H1 (cell line): ENCODE results near the gene WDSUB1. TPM values are rescaled to one million over a fixed set of nuclear protein-coding genes. Genes with fewer than 3 reads are reported as not detected.

Experiments used
- CTCF ChIA-PET: fragments of 300-600 bp; sonication (Branson Sonifier 250); formaldehyde crosslinking; loops from one replicate; lab custom pipeline; 2021; ENCODE audit not compliant: partially characterized antibody; lab: Charles Lee
- POLR2A ChIA-PET: fragments of 300-600 bp; sonication (Branson Sonifier 250); formaldehyde crosslinking; loops from one replicate; lab custom pipeline; 2021; ENCODE audit warnings: inconsistent platforms; ENCODE audit not compliant: partially characterized antibody; lab: Charles Lee
- DNase-seq, 2 experiments: peaks; one replicate each; pipeline versions ENCODE4 v3.0.0 to v3.0.0-alpha.2; 2010 to 2022; ENCODE audit warnings: low spot score in 2 of 2, low read depth in 1 of 2, mixed read lengths in 1 of 2
- FAIRE-seq: peaks from 2 replicates; lab custom pipeline; 2011; peaks lifted over from hg19 to GRCh38; lab: Jason Lieb, UNC
- H2AFZ ChIP-seq: 2 replicates; pipeline ENCODE4 v1.8.1; 2012; ENCODE audit warnings: low read length, inconsistent platforms
- H2AK5ac ChIP-seq: 2 replicates; pipeline ENCODE4 v1.6.1; 2013; ENCODE audit warnings: low read depth, low read length
- H2BK120ac ChIP-seq: replicated peaks from 2 replicates; pipeline ENCODE3; 2013; ENCODE audit warnings: low read depth, low read length, inconsistent platforms
- H2BK12ac ChIP-seq: 2 replicates; pipeline ENCODE4 v1.6.1; 2013; ENCODE audit warnings: low read depth, low read length
- H2BK15ac ChIP-seq: 2 replicates; pipeline ENCODE4 v1.6.1; 2013; ENCODE audit warnings: low read length
- H2BK20ac ChIP-seq: 2 replicates; pipeline ENCODE4 v1.6.1; 2013; ENCODE audit warnings: low read length
- H2BK5ac ChIP-seq: 2 replicates; pipeline ENCODE4 v1.6.1; 2013; ENCODE audit warnings: low read depth, low read length
- H3K14ac ChIP-seq: 2 replicates; pipeline ENCODE4 v1.6.1; 2013; ENCODE audit warnings: inconsistent platforms; ENCODE audit not compliant: insufficient read length
- H3K18ac ChIP-seq: 2 replicates; pipeline ENCODE4 v1.6.1; 2013; ENCODE audit warnings: low read length; ENCODE audit errors: extremely low read depth
- H3K23ac ChIP-seq: 2 replicates; pipeline ENCODE4 v1.6.1; 2013; ENCODE audit warnings: inconsistent platforms; ENCODE audit not compliant: insufficient read length
- H3K23me2 ChIP-seq: 2 replicates; pipeline ENCODE4 v1.6.1; 2013; ENCODE audit warnings: low read depth, low read length
- H3K27ac ChIP-seq: 2 replicates; pipeline ENCODE4 v1.6.1; 2011; ENCODE audit warnings: low read depth, low read length, inconsistent platforms
- H3K27me3 ChIP-seq, 4 experiments: replicated peaks in 1 of 4; 1 replicate in 1 of 4; 2 replicates in 3 of 4; pipeline versions ENCODE4 v1.6.1 to v1.8.1; 2011 to 2013; ENCODE audit warnings: low read length in 3 of 4, mild to moderate bottlenecking in 3 of 4, inconsistent platforms in 2 of 4, mixed read lengths in 2 of 4, moderate library complexity in 1 of 4; ENCODE audit not compliant: control insufficient read depth in 3 of 4, insufficient read depth in 3 of 4; ENCODE audit errors: extremely low read depth in 1 of 4
- H3K36me3 ChIP-seq, 4 experiments: 2 replicates each; pipeline versions ENCODE4 v1.6.1 to v1.8.1; 2011 to 2013; ENCODE audit warnings: mild to moderate bottlenecking in 4 of 4, low read length in 3 of 4, moderate library complexity in 2 of 4, control low read depth in 1 of 4, inconsistent platforms in 1 of 4; ENCODE audit not compliant: insufficient read depth in 4 of 4, control insufficient read depth in 2 of 4
- H3K4ac ChIP-seq: replicated peaks from 2 replicates; pipeline ENCODE3; 2013; ENCODE audit warnings: low read length, low read depth, mixed read lengths, inconsistent platforms; ENCODE audit not compliant: insufficient read length
- H3K4me1 ChIP-seq, 4 experiments: replicated peaks in 1 of 4; 1 replicate in 1 of 4; 2 replicates in 3 of 4; pipeline versions ENCODE4 v1.6.1 to v1.8.1; 2011 to 2013; ENCODE audit warnings: low read length in 3 of 4, inconsistent platforms in 2 of 4, mixed read lengths in 1 of 4; ENCODE audit not compliant: insufficient read depth in 4 of 4, control insufficient read depth in 3 of 4
- H3K4me2 ChIP-seq, 2 experiments: 2 replicates each; pipeline versions ENCODE4 v1.6.1 to v1.8.1; 2011 to 2013; ENCODE audit warnings: low read depth in 2 of 2, low read length in 2 of 2, control low read depth in 1 of 2, inconsistent platforms in 1 of 2, mild to moderate bottlenecking in 1 of 2; ENCODE audit not compliant: insufficient read depth in 1 of 2
- H3K4me3 ChIP-seq, 4 experiments: fragments of 200-600, 300-600 bp in 1 of 4; sonication (generic), shearing (Covaris generic), sonication (Bioruptor Twin) in 1 of 4; 2 replicates each; pipeline versions ENCODE4 v1.5.1 to v1.8.1; 2011 to 2016; ENCODE audit warnings: low read length in 4 of 4, low read depth in 3 of 4, control low read depth in 2 of 4, inconsistent platforms in 2 of 4, mild to moderate bottlenecking in 2 of 4, mixed read lengths in 1 of 4, moderate library complexity in 1 of 4; ENCODE audit not compliant: insufficient read depth in 2 of 4; ENCODE audit errors: extremely low read depth in 1 of 4
- H3K56ac ChIP-seq: replicated peaks from 2 replicates; pipeline ENCODE3; 2013; ENCODE audit warnings: low read depth, mild to moderate bottlenecking, mixed read lengths, low read length, inconsistent platforms; ENCODE audit not compliant: insufficient read length
- H3K79me1 ChIP-seq: 2 replicates; pipeline ENCODE4 v1.6.1; 2013; ENCODE audit warnings: low read depth, low read length, control low read depth
- H3K79me2 ChIP-seq, 2 experiments: 2 replicates each; pipeline versions ENCODE4 v1.6.1 to v1.8.1; 2012 to 2013; ENCODE audit warnings: low read length in 2 of 2, mild to moderate bottlenecking in 2 of 2, inconsistent platforms in 1 of 2; ENCODE audit not compliant: insufficient read depth in 2 of 2, control insufficient read depth in 1 of 2
- H3K9ac ChIP-seq, 4 experiments: replicated peaks in 1 of 4; 1 replicate in 1 of 4; 2 replicates in 3 of 4; pipeline versions ENCODE4 v1.6.1 to v1.8.1; 2011 to 2013; ENCODE audit warnings: low read depth in 3 of 4, low read length in 3 of 4, control low read depth in 2 of 4, mild to moderate bottlenecking in 2 of 4, moderate library complexity in 2 of 4, inconsistent platforms in 1 of 4; ENCODE audit errors: extremely low read depth in 1 of 4
- H3K9me3 ChIP-seq, 2 experiments: 2 replicates each; pipeline versions ENCODE4 v1.6.1 to v1.8.1; 2012 to 2013; ENCODE audit warnings: mild to moderate bottlenecking in 2 of 2, moderate library complexity in 2 of 2, control low read depth in 1 of 2, inconsistent platforms in 1 of 2, low read depth in 1 of 2, low read length in 1 of 2, mixed read lengths in 1 of 2; ENCODE audit not compliant: insufficient read depth in 2 of 2
- H4K20me1 ChIP-seq, 2 experiments: replicated peaks in 1 of 2; 2 replicates each; pipeline versions ENCODE3 to v1.8.1; 2011 to 2013; ENCODE audit warnings: inconsistent platforms in 2 of 2, low read length in 2 of 2, mild to moderate bottlenecking in 1 of 2; ENCODE audit not compliant: insufficient read depth in 2 of 2, control insufficient read depth in 1 of 2
- H4K5ac ChIP-seq: 2 replicates; pipeline ENCODE4 v1.6.1; 2013; ENCODE audit warnings: low read length, low read depth, mixed read lengths, inconsistent platforms; ENCODE audit not compliant: insufficient read length
- H4K8ac ChIP-seq: 2 replicates; pipeline ENCODE4 v1.8.0; 2013; ENCODE audit warnings: mild to moderate bottlenecking, moderate library complexity, low read length, inconsistent platforms; ENCODE audit not compliant: insufficient read depth; ENCODE audit errors: extremely low read depth
- H4K91ac ChIP-seq: replicated peaks from 2 replicates; pipeline ENCODE3; 2013; ENCODE audit warnings: low read length, mixed read lengths, inconsistent platforms; ENCODE audit not compliant: insufficient read length
- BCL11A ChIP-seq, 2 experiments: IDR thresholded peaks; one replicate each; pipeline ENCODE4 v1.6.1; 2011; ENCODE audit warnings: low read depth in 2 of 2, low read length in 2 of 2, mild to moderate bottlenecking in 2 of 2
- CHD1 ChIP-seq: IDR thresholded peaks from 2 replicates; pipeline ENCODE4 v1.6.1; 2012; ENCODE audit warnings: low read depth, low read length, improper control_type of control experiment
- CREB1 ChIP-seq: IDR thresholded peaks from 2 replicates; pipeline ENCODE4 v1.6.1; 2012; ENCODE audit warnings: inconsistent platforms
- CTBP2 ChIP-seq: IDR thresholded peaks from 2 replicates; pipeline ENCODE4 v1.7.0; 2011; ENCODE audit warnings: borderline replicate concordance, mild to moderate bottlenecking, moderate library complexity, mixed read lengths, low read length; ENCODE audit not compliant: insufficient read depth, insufficient read length
- E2F6 ChIP-seq: IDR thresholded peaks from 2 replicates; pipeline ENCODE4 v1.6.1; 2012; ENCODE audit warnings: inconsistent platforms
- HDAC2 ChIP-seq, 2 experiments: fragments of 300-600 bp in 1 of 2; sonication (generic) in 1 of 2; IDR thresholded peaks; 2 replicates each; pipeline ENCODE4 v1.6.1; 2011 to 2012; ENCODE audit warnings: low read depth in 2 of 2, low read length in 2 of 2, mild to moderate bottlenecking in 2 of 2, moderate library complexity in 2 of 2, borderline replicate concordance in 1 of 2, inconsistent platforms in 1 of 2
- JUN ChIP-seq: IDR thresholded peaks from 2 replicates; pipeline ENCODE4 v1.6.1; 2011; ENCODE audit warnings: low read depth, mild to moderate bottlenecking, improper control_type of control experiment, low read length
- RXRA ChIP-seq: IDR thresholded peaks from 2 replicates; pipeline ENCODE4 v1.6.1; 2011; ENCODE audit warnings: low read depth, mild to moderate bottlenecking, low read length, moderate library complexity; ENCODE audit not compliant: insufficient read depth
- TCF12 ChIP-seq: IDR thresholded peaks from 2 replicates; pipeline ENCODE4 v1.6.1; 2011; ENCODE audit warnings: low read depth, mild to moderate bottlenecking, low read length
- TEAD4 ChIP-seq: IDR thresholded peaks from 2 replicates; pipeline ENCODE4 v1.6.1; 2012; ENCODE audit warnings: low read depth, low read length, inconsistent platforms, mixed read lengths
- USF2 ChIP-seq: IDR thresholded peaks from 2 replicates; pipeline ENCODE4 v1.6.1; 2011; ENCODE audit warnings: low read length, improper control_type of control experiment
- YY1 ChIP-seq: IDR thresholded peaks from 2 replicates; pipeline ENCODE4 v1.6.1; 2011; ENCODE audit warnings: low read depth, mild to moderate bottlenecking, low read length
- WGBS, 2 experiments: shearing (Covaris generic) in 1 of 2; methylation state at CpG; one replicate each; pipeline versions ENCODE4 v1.1.6 to v1.1.7; 2013 to 2015; ENCODE audit warnings: low lambda C conversion rate in 2 of 2, mixed read lengths in 2 of 2, inconsistent platforms in 1 of 2, low coverage in 1 of 2, missing lambda C conversion rate in 1 of 2; ENCODE audit not compliant: insufficient replicate concordance in 2 of 2, insufficient coverage in 1 of 2, insufficient read length in 1 of 2; ENCODE audit errors: extremely low coverage in 1 of 2, missing lambda C conversion rate in 1 of 2; 5-methylcytosine and 5-hydroxymethylcytosine counted together
- polyA plus RNA-seq, 7 experiments: library from polyadenylated mRNA; depleted of rRNA in 3 of 7; stranded (reverse) in 5 of 7; unstranded in 2 of 7; fragments of >200 nt in 5 of 7; fragments of 200-250 nt in 2 of 7; gene quantifications; 1 replicate in 5 of 7; 2 replicates in 1 of 7; 4 replicates in 1 of 7; pipeline versions ENCODE4 v1.2.1 to v1.2.3, GENCODE V29; 2011 to 2013; ENCODE audit warnings: missing spikeins in 2 of 7, mixed read lengths in 2 of 7
- total RNA-seq: library from RNA; stranded (reverse); fragmentation: NEBNext Ultra II Directional; extraction: Animal tissue kit (Norgen Biotek cat#: 25700); gene quantifications from 2 replicates; pipeline ENCODE4 v1.2.1, GENCODE V29; 2021

The WDSUB1 gene
- total and polyA plus RNA-seq, 2 of the 8 experiments (the other 6 are each of a cell fraction or from before 2014, with no cell fraction given), result 5.5 to 8.0 TPM

GRCh38 chr2:159326569-159327255 lies 40.2 kb upstream of the WDSUB1 start:
- Histone ChIP-seq H2AK5ac (no peak overlapping the region), H3K79me1 (no peaks in the 10 kb centered on the region), H2BK15ac (no peak overlapping the region), H2BK5ac (no peak overlapping the region)
- no peak for TF ChIP-seq RXRA
- no peak for TF ChIP-seq HDAC2 (IDR thresholded peaks at IDR 0.05; ENCODE audit: borderline replicate concordance in 1 of 2, low read depth in 2 of 2, low read length in 2 of 2)
- TF ChIP-seq USF2, result no peak
- TF ChIP-seq CTBP2, result no peak
- no peak for TF ChIP-seq TEAD4
- no peak for TF ChIP-seq BCL11A (IDR thresholded peaks at IDR 0.05; ENCODE audit: low read depth in 2 of 2, low read length in 2 of 2)
- no peak for TF ChIP-seq CHD1
- no peak for TF ChIP-seq E2F6
- TF ChIP-seq TCF12, result no peak
- no peak for TF ChIP-seq JUN
- TF ChIP-seq YY1, result no peak
- no peak for TF ChIP-seq CREB1
- TF ChIP-seq, all 59 proteins: peak for 0
- H2AFZ ChIP-seq, result no peak overlapping the region
- H4K5ac ChIP-seq, result no peak overlapping the region
- no peaks in the 10 kb centered on the region for H3K4me1 ChIP-seq
- no peak overlapping the region for H3K27ac ChIP-seq
- no peak overlapping the region for H4K8ac ChIP-seq
- no peaks in the 10 kb centered on the region for H3K9me3 ChIP-seq
- no peaks in the 10 kb centered on the region for H3K79me2 ChIP-seq
- H3K4me3 ChIP-seq, result no peak overlapping the region
- no peak overlapping the region for H2BK120ac ChIP-seq
- H3K23ac ChIP-seq, result no peak overlapping the region
- no peak overlapping the region for H3K18ac ChIP-seq
- H3K4ac ChIP-seq, result no peak overlapping the region
- ChIA-PET POLR2A (no interaction called here), CTCF (no interaction called here)
- H3K36me3 ChIP-seq, result peaks cover 2 to 20% (median 8%) of the 10 kb centered on the region in 4 experiments; a peak in 5 of 8 replicates
- no peaks in the 10 kb centered on the region for H4K20me1 ChIP-seq
- H3K27me3 ChIP-seq, result no peaks in the 10 kb centered on the region
- H4K91ac ChIP-seq, result no peak overlapping the region
- no peak overlapping the region for H3K56ac ChIP-seq
- WGBS, 2 experiments, result 85% methylated on average over 4 of the region's 5 CpGs; no CpG with 5 or more reads in 1 of the 2 experiments
- no peak overlapping the region for H3K9ac ChIP-seq
- H2BK12ac ChIP-seq, result no peak overlapping the region
- H3K14ac ChIP-seq, result no peak overlapping the region
- DNase-seq (no peak), FAIRE-seq (no peak)
- H2BK20ac ChIP-seq, result no peak overlapping the region
- H3K4me2 ChIP-seq, result no peak overlapping the region
- H3K23me2 ChIP-seq, result no peaks in the 10 kb centered on the region; the same call in 1 of the 2 replicates
